GM23338 (cell line): ENCODE data around the gene BANK1. TPM values are rescaled to one million over a fixed set of nuclear protein-coding genes. Genes with fewer than 3 reads are reported as not detected.

ENCODE experiments used
- ATAC-seq: fragments of 200-7000 bp; cut with Tn5 transposase; 3 replicates; pipeline ENCODE4 v1.9.1; 2020
- DNase-seq: peaks from one replicate; pipeline ENCODE4 v3.0.0-alpha.2; 2015; ENCODE audit warnings: low spot score
- H2AFZ ChIP-seq: fragments of 200-600 bp; sonication (generic); 2 replicates; pipeline ENCODE4 v1.8.0; 2016; ENCODE audit warnings: antibody characterized with exemption, mild to moderate bottlenecking, moderate library complexity
- H3F3A ChIP-seq: fragments of 200-600 bp; sonication (generic); replicated peaks from 2 replicates; pipeline ENCODE4 v1.8.0; 2017; ENCODE audit warnings: antibody characterized with exemption, mixed run types, low read depth
- H3K27ac ChIP-seq: fragments of 200-600 bp; sonication (generic); 2 replicates; pipeline ENCODE4 v1.6.1; 2016; ENCODE audit warnings: low read depth
- H3K27me3 ChIP-seq: fragments of 200-600 bp; sonication (generic); 2 replicates; pipeline ENCODE4 v1.8.0; 2016; ENCODE audit warnings: mild to moderate bottlenecking, mixed run types, moderate library complexity; ENCODE audit not compliant: insufficient read depth
- H3K36me3 ChIP-seq: fragments of 200-600 bp; sonication (generic); 2 replicates; pipeline ENCODE4 v1.8.0; 2016; ENCODE audit warnings: mild to moderate bottlenecking; ENCODE audit not compliant: insufficient read depth
- H3K4me1 ChIP-seq: fragments of 200-600 bp; sonication (generic); 2 replicates; pipeline ENCODE4 v1.8.0; 2016; ENCODE audit warnings: mild to moderate bottlenecking, moderate library complexity; ENCODE audit not compliant: insufficient read depth
- H3K4me2 ChIP-seq: fragments of 200-600 bp; sonication (generic); 2 replicates; pipeline ENCODE4 v1.7.1; 2017; ENCODE audit warnings: mixed run types
- H3K4me3 ChIP-seq: fragments of 200-600 bp; sonication (generic); 2 replicates; pipeline ENCODE4 v1.6.1; 2016; ENCODE audit warnings: mixed run types
- H3K79me2 ChIP-seq: fragments of 200-600 bp; sonication (generic); replicated peaks from 2 replicates; pipeline ENCODE4 v1.8.0; 2017; ENCODE audit warnings: mild to moderate bottlenecking; ENCODE audit not compliant: insufficient read depth
- H3K9me2 ChIP-seq: fragments of 200-600 bp; sonication (generic); 2 replicates; pipeline ENCODE4 v1.8.0; 2017; ENCODE audit not compliant: insufficient read depth
- H4K20me1 ChIP-seq: fragments of 200-600 bp; sonication (generic); replicated peaks from 2 replicates; pipeline ENCODE4 v1.8.0; 2017; ENCODE audit warnings: mild to moderate bottlenecking; ENCODE audit not compliant: insufficient read depth
- H3K27ac Mint-ChIP-seq: 2 replicates; pipeline ENCODE4 v1.8.0; 2020; ENCODE audit warnings: inconsistent platforms, mild to moderate bottlenecking, moderate library complexity, mixed read lengths
- H3K27me3 Mint-ChIP-seq: 3 replicates; pipeline ENCODE4 v1.8.0; 2022; ENCODE audit warnings: low read depth, mild to moderate bottlenecking, moderate library complexity, mixed read lengths, inconsistent platforms; ENCODE audit not compliant: insufficient read depth, poor library complexity
- H3K36me3 Mint-ChIP-seq: 3 replicates; pipeline ENCODE4 v1.8.0; 2021; ENCODE audit warnings: low read depth, mild to moderate bottlenecking, inconsistent platforms, moderate library complexity, mixed read lengths
- H3K4me1 Mint-ChIP-seq: 3 replicates; pipeline ENCODE4 v1.8.0; 2020; ENCODE audit warnings: mild to moderate bottlenecking, inconsistent platforms, mixed read lengths
- H3K4me3 Mint-ChIP-seq: 3 replicates; pipeline ENCODE4 v1.8.0; 2021; ENCODE audit warnings: moderate library complexity, mild to moderate bottlenecking, inconsistent platforms, mixed read lengths
- H3K9me3 Mint-ChIP-seq: 3 replicates; pipeline ENCODE4 v1.8.0; 2020; ENCODE audit warnings: moderate library complexity, mild to moderate bottlenecking, inconsistent platforms, mixed read lengths
- CREB1 ChIP-seq: fragments of 250-450 bp; sonication (Bioruptor Pico); IDR thresholded peaks from 2 replicates; pipeline ENCODE4 v1.5.0; 2020; ENCODE audit warnings: low read depth, mild to moderate bottlenecking, moderate library complexity
- CTCF ChIP-seq, 2 experiments: fragments of 200-600 bp in 1 of 2; sonication (generic) in 1 of 2; conservative IDR thresholded peaks; 2 replicates each; pipeline versions ENCODE4 v1.5.1 to v1.6.1; 2016 to 2017; ENCODE audit warnings: antibody characterized with exemption in 2 of 2, low read depth in 2 of 2, mild to moderate bottlenecking in 2 of 2, moderate library complexity in 1 of 2
- ETS1 ChIP-seq: IDR thresholded peaks from 2 replicates; pipeline ENCODE4 v1.6.1; 2016; ENCODE audit warnings: antibody characterized with exemption
- EZH2 ChIP-seq: fragments of 200-600 bp; sonication (generic); IDR thresholded peaks from one replicate; pipeline ENCODE4 v1.8.0; 2017; ENCODE audit warnings: antibody characterized with exemption, mild to moderate bottlenecking, low read depth; ENCODE audit not compliant: unreplicated experiment
- EZH2phosphoT487 ChIP-seq: fragments of 200-600 bp; sonication (generic); IDR thresholded peaks from one replicate; pipeline ENCODE4 v1.8.1; 2018; ENCODE audit warnings: antibody characterized with exemption; ENCODE audit not compliant: unreplicated experiment
- JUNB ChIP-seq: IDR thresholded peaks from one replicate; pipeline ENCODE4 v1.6.1; 2016; ENCODE audit warnings: antibody characterized with exemption; ENCODE audit not compliant: unreplicated experiment
- NANOG ChIP-seq: IDR thresholded peaks from 2 replicates; pipeline ENCODE4 v1.6.1; 2016; ENCODE audit warnings: antibody characterized with exemption, borderline replicate concordance
- POLR2AphosphoS5 ChIP-seq: IDR thresholded peaks from 2 replicates; pipeline ENCODE4 v1.6.1; 2016; ENCODE audit warnings: antibody characterized with exemption, low read depth
- REST ChIP-seq: IDR thresholded peaks from one replicate; pipeline ENCODE4 v1.6.1; 2018; ENCODE audit warnings: antibody characterized with exemption; ENCODE audit not compliant: unreplicated experiment
- STAT1 ChIP-seq: IDR thresholded peaks from one replicate; pipeline ENCODE4 v1.6.1; 2016; ENCODE audit warnings: antibody characterized with exemption; ENCODE audit not compliant: unreplicated experiment
- ZNF114 ChIP-seq: fragments of 250-450 bp; sonication (Bioruptor Pico); IDR thresholded peaks from 2 replicates; pipeline ENCODE4 v1.5.0; 2020; ENCODE audit warnings: mild to moderate bottlenecking, moderate library complexity
- ZNF331 ChIP-seq: fragments of 250-450 bp; sonication (Bioruptor Pico); IDR thresholded peaks from 2 replicates; pipeline ENCODE4 v1.5.0; 2020; ENCODE audit warnings: low read depth, mild to moderate bottlenecking, moderate library complexity
- ZNF462 ChIP-seq: fragments of 250-450 bp; sonication (Bioruptor Pico); IDR thresholded peaks from 2 replicates; pipeline ENCODE4 v1.5.0; 2020; ENCODE audit warnings: mild to moderate bottlenecking, moderate library complexity
- polyA plus RNA-seq: library from polyadenylated mRNA; unstranded; fragments of >200 nt; fragmentation: Nextera tagmentation; extraction: Ambion mirVana; gene quantifications from 2 replicates; pipeline ENCODE4 v1.2.1, GENCODE V29; 2016
- total RNA-seq: library from RNA; depleted of rRNA; stranded (reverse); fragments of >200 nt; shearing (Covaris generic); gene quantifications from 2 replicates; pipeline ENCODE4 v1.2.3, GENCODE V29; 2014

Gene BANK1
- total and polyA plus RNA-seq, 2 experiments from 2014 or later, result 0.86 to 0.87 TPM

GRCh38 chr4:101753721-101754120 is 36.8 kb upstream of the BANK1 start:
- Mint-ChIP-seq H3K27me3 (no peaks in the 10 kb centered on the region), H3K4me1 (no peaks in the 10 kb centered on the region), H3K36me3 (no peaks in the 10 kb centered on the region), H3K9me3 (no peaks in the 10 kb centered on the region; the same call in 1 of the 3 replicates), H3K4me3 (no peak overlapping the region), H3K27ac (no peak overlapping the region)
- Histone ChIP-seq H3K79me2 (no peaks in the 10 kb centered on the region), H3K36me3 (no peaks in the 10 kb centered on the region), H2AFZ (no peak overlapping the region), H3K27ac (no peak overlapping the region), H3F3A (no peaks in the 10 kb centered on the region), H4K20me1 (no peaks in the 10 kb centered on the region), H3K4me2 (no peak overlapping the region), H3K4me1 (no peaks in the 10 kb centered on the region), H3K27me3 (no peaks in the 10 kb centered on the region), H3K9me2 (peaks cover 3% of the 10 kb centered on the region; the same call in 1 of the 2 replicates), H3K4me3 (no peak overlapping the region)
- ATAC-seq (no peak), DNase-seq (no peak)
- TF ChIP-seq EZH2, result no peak
- no peak for TF ChIP-seq NANOG
- no peak for TF ChIP-seq STAT1
- no peak for TF ChIP-seq REST
- TF ChIP-seq CTCF (conservative IDR thresholded peaks at IDR 0.05; ENCODE audit: low read depth in 2 of 2), result no peak
- TF ChIP-seq ETS1, result no peak
- TF ChIP-seq CREB1 (CRISPR knock-in tag), result no peak
- TF ChIP-seq ZNF331 (CRISPR knock-in tag), result no peak
- TF ChIP-seq ZNF114 (CRISPR knock-in tag), result no peak
- no peak for TF ChIP-seq JUNB
- TF ChIP-seq ZNF462 (CRISPR knock-in tag), result no peak
- TF ChIP-seq POLR2AphosphoS5, result no peak
- TF ChIP-seq EZH2phosphoT487, result no peak
